Pons (tissue), 1 donor: ENCODE results near the gene ABCG5.

ENCODE experiments used
- DNase-seq: peaks from one replicate; pipeline ENCODE4 v3.0.0-alpha.2; 2016; ENCODE audit warnings: low spot score

The ABCG5 gene

GRCh38 chr2:43838560-43839267 lies at the start of gene ABCG5, which contains the start of gene ABCG8:
Gene ABCG5, minus strand, starts transcription at chr2:43838839. Its CDS starts 160 bp downstream, at chr2:43838679.
Gene ABCG8, plus strand, starts transcription at chr2:43838971. Its CDS starts 83 bp downstream, at chr2:43839054.
- DNase-seq = no peak

DNA sequence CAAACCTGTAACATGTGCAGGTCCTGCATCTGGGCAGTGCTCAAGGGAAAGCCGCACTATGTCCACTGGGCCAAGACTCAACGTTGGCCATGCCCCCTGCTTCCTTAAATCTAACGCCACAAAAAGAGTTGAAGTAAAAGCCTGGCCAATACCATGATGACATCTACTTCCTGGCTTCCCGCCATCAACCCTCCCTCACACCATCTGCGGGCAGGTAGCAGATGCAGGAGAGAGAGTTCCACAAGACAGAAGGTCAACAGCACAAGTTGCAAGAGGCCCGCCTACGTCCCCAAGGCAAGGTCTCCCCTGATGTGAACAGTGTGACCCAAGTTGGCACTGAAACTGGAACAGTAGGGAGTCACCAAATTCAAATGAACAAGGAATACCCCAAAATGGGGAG lies 48.5 kb upstream of the ABCG5 start:
- DNase-seq = no peak

DNA sequence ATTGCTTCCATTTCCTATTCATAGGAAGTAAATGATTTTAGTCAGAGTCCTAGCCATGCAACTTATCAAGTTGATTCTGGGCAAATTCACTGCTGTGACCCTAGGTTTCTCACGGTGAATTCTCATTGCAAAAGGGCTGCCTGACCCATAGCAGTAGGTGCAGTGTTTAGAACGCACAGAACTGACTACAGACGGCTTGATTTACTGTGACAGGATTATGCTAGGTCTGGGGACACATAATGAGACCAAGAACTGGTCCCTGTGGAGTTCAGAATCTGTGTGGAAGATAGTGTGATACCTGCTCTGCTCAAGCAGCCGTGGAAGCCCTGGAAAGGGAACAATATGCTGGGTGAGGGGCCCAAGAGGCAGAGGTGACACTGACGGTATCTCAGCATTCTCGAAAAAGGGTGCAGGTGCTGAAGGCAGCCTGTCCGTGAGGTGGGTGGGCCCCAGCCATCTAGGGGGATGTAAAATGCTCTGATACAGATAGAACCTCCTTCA lies 46.5 kb upstream of the ABCG5 start:
- no peak for DNase-seq

DNA sequence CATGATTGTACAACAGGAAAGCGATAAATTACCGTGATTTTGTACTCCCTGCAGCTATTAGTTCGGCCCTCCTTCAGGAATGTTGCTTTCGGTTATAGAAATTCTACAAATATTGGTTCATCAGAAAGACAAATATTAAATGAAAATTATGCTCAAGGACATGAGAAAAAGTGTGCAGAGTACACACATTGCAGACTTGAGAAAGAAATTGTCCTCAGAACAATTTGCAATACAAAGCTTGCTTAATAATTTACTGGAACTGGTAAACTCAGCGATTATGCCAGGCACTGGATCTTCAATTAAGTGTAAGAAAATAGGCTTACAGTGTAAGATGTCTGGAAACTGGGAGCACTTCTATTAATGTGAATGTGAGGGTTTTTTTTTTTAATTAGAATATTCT lies 46.0 kb upstream of the ABCG5 start:
- DNase-seq = no peak

GRCh38 chr2:43882312-43882711 lies 43.7 kb upstream of the ABCG5 start:
- DNase-seq = no peak

GRCh38 chr2:43880952-43881351 lies 42.3 kb upstream of the ABCG5 start:
- no peak for DNase-seq

- no peak for DNase-seq
Measured at GRCh38 chr2:43880471-43880870, 41.8 kb upstream of the ABCG5 start.

- no peak for DNase-seq
Measured at GRCh38 chr2:43879261-43879660, 40.6 kb upstream of the ABCG5 start.

DNA sequence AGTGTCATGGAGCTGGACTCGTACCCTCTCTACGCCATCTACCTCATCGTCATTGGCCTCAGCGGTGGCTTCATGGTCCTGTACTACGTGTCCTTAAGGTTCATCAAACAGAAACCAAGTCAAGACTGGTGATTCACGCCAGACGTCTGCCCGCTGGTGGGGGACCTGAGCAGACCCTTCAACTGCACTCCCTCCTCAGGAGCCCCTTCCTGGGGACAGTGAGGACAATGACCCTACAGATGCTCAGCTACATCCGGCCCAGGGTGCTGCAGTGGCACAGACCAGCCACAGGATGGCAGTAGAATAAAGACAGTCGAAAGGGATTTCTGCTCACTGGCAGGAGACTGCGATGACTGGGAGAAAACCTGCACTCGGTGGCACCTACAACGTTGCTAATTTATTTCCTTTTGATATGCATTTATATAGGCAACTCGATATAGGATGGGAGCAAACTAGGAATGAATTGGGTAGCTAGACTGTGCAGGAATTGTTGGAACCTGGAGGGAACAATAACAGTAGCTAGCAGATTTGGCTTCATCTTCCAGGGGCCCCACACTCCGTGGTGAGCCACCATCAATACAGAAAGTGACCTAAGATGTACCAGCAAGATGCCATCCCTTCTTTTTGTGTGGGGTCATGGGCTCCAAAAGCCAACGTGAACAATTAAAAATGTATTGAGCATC lies 39.3 kb upstream of the ABCG5 start:
- DNase-seq = peak; percentile 42

GRCh38 chr2:43874776-43875451 lies 36.3 kb upstream of the ABCG5 start:
- no peak for DNase-seq

DNA sequence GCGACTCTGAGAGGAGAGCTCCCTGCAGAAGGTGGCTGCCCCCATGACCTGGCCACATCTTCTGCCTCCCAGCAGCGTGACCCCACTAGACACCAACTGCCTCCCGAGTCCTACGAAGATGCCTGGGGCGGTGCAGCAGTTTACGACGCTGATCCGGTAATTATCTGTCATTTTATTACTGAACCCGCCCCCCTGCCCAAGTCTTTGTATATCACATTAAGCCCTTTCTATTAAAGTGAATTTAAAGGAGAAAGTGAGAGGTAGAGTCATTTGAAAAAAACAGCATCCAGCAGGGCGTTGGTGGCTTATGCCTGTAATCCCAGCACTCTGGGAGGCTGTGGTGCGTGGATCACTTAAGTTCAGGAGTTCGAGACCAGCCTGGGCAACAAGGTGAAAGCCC lies 33.5 kb upstream of the ABCG5 start:
- no peak for DNase-seq

DNA sequence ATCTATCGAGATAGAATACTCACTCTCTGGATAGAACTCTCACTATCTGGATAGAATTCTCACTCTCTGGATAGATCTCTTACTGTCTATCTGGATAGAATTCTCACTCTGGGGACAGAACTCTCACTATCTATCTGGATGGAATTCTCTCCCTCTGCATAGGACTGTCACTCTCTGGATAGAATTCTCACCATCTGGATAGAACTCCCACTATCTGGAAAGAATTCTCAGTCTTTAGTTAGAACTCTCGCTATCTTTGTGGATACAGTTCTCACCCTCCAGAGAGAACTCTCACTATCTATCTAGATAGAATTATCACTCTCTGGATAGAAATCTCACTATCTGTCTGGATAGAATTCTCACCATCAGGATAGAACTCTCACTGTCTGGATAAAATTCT lies 16.7 kb upstream of the ABCG5 start:
- no peak for DNase-seq

DNA sequence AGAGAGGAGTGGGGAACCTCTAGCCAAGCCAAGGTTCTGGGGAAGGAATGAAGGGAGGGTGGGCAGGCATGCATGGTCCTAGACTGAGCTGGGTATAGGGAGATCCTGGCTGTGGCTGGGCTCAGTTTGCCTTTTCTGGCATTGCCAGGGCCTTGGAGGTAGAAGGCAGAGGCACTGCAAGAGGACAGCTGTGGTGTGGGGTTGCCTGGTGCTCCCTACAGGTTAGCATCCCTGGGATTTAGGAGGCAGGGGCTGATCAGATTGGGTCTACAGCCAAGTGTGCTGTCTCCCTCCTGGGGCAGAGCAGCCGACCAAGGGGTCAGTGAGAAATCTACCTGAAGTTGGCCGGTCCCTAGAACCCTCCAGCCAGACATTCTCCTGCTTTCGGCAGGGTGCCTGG lies 16.0 kb upstream of the ABCG5 start:
- DNase-seq = no peak

- no peak for DNase-seq
Measured at GRCh38 chr2:43853141-43854081, 14.8 kb upstream of the ABCG5 start.

DNA sequence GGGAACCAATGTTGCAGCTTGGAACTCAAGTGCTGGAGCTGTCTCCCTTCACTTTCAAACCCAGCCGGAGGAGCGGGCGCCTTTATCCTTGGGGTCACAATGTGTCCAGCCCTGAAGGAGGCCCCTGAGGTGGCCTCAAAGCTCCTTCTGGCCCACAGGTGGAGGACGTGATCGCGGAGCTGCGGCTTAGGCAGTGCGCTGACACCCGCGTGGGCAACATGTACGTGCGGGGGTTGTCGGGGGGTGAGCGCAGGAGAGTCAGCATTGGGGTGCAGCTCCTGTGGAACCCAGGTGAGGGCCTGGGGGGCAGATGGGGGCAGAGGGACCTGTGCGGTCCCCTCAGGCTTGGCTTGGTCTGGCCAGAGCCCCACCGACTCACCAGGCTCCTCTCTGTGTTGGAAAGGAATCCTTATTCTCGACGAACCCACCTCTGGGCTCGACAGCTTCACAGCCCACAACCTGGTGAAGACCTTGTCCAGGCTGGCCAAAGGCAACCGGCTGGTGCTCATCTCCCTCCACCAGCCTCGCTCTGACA lies 13.6 kb upstream of the ABCG5 start:
- no peak for DNase-seq

GRCh38 chr2:43851011-43851980 lies 12.7 kb upstream of the ABCG5 start:
- DNase-seq = no peak

- DNase-seq = no peak
Measured at GRCh38 chr2:43848214-43848613, 9.6 kb upstream of the ABCG5 start.

DNA sequence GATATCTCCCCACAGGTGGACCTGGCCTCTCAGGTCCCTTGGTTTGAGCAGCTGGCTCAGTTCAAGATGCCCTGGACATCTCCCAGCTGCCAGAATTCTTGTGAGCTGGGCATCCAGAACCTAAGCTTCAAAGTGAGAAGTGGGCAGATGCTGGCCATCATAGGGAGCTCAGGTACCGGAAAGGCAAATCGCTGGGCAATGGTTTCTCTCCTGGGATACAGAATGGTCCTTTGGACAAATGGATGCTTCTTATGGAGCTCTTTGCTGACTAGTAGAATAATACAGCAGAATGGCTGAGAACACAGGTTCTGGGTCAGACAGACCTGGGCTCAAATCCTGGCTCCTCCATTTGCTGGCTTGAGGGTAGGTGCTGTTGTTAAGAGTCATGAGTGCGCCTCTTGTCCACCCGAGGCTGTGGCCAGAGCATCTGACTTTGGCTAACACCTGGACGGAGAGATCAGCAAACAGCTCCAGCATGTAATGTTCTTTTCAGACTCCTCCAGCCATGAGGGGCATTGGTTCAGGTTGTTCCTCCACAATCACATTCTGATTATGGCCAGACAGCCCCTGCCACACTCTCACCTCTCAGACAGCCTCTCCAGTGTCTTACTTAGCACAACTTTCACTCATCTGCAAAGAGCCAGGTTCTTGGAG lies 7.6 kb upstream of the ABCG5 start:
- DNase-seq = no peak

- DNase-seq = no peak
Measured at GRCh38 chr2:43845181-43845580, 6.5 kb upstream of the ABCG5 start.

GRCh38 chr2:43842866-43843226 lies 4.2 kb upstream of the ABCG5 start:
- DNase-seq = no peak
